Superior temporal gyrus (tissue), 1 donor: ENCODE data around the gene HOXA13.

ENCODE experiments used
- DNase-seq: peaks from one replicate; pipeline ENCODE4 v3.0.0-alpha.2; 2016; ENCODE audit errors: extremely low spot score

HOXA13 gene

GRCh38 chr7:27199849-27200760 lies at the start of gene HOXA13:
TSS of gene HOXA13 (minus strand) at chr7:27200091. CDS start at chr7:27200077, 14 bp downstream.
- DNase-seq = no peak

- DNase-seq = no peak
Observed at GRCh38 chr7:27248911-27249723, 49.2 kb upstream of the HOXA13 start.

- no peak for DNase-seq
Observed at GRCh38 chr7:27248427-27248806, 48.5 kb upstream of the HOXA13 start.

GRCh38 chr7:27247452-27248426 lies 47.8 kb upstream of the HOXA13 start:
- DNase-seq = no peak

GRCh38 chr7:27247000-27247399 lies 47.1 kb upstream of the HOXA13 start:
- no peak for DNase-seq

GRCh38 chr7:27245798-27246691 lies 46.2 kb upstream of the HOXA13 start:
- DNase-seq = no peak

- no peak for DNase-seq
Observed at GRCh38 chr7:27245124-27245797, 45.4 kb upstream of the HOXA13 start.

GRCh38 chr7:27244488-27245123 lies 44.7 kb upstream of the HOXA13 start:
- DNase-seq = no peak

GRCh38 chr7:27243340-27244163 lies 43.7 kb upstream of the HOXA13 start:
- no peak for DNase-seq

- DNase-seq = no peak
Observed at GRCh38 chr7:27242555-27243339, 42.9 kb upstream of the HOXA13 start, which contains the start of gene EVX1. TSS of gene EVX1 (plus strand) at chr7:27242802. CDS start at chr7:27243031, 229 bp downstream.

GRCh38 chr7:27242154-27242553 lies 42.3 kb upstream of the HOXA13 start:
- no peak for DNase-seq

- no peak for DNase-seq
Observed at GRCh38 chr7:27241189-27242056, 41.5 kb upstream of the HOXA13 start.

GRCh38 chr7:27240015-27240731 lies 40.3 kb upstream of the HOXA13 start:
- no peak for DNase-seq

- no peak for DNase-seq
Observed at GRCh38 chr7:27239387-27240014, 39.6 kb upstream of the HOXA13 start.

GRCh38 chr7:27238979-27239386 lies 39.1 kb upstream of the HOXA13 start:
- no peak for DNase-seq
